SK-N-SH treated with all-trans-retinoic acid at 6 μM for 48 hours (cell line): ENCODE data around the gene SPACA9.

Experiments
- CREB5 ChIP-seq: fragments of 250-450 bp; sonication (Bioruptor Pico); IDR thresholded peaks from 2 replicates; pipeline ENCODE4 v1.5.1; 2020; ENCODE audit warnings: low read depth, mild to moderate bottlenecking, moderate library complexity
- PATZ1 ChIP-seq: fragments of 250-450 bp; sonication (Bioruptor Pico); IDR thresholded peaks from 2 replicates; pipeline ENCODE4 v1.8.0; 2020; ENCODE audit warnings: mild to moderate bottlenecking, moderate library complexity, borderline replicate concordance
- PPARA ChIP-seq: fragments of 250-450 bp; sonication (Bioruptor Pico); IDR thresholded peaks from 2 replicates; pipeline ENCODE4 v1.5.0; 2020; ENCODE audit warnings: mild to moderate bottlenecking, borderline replicate concordance
- SNAI2 ChIP-seq: fragments of 250-450 bp; sonication (Bioruptor Pico); IDR thresholded peaks from 2 replicates; pipeline ENCODE4 v1.5.0; 2020; ENCODE audit warnings: mild to moderate bottlenecking, moderate library complexity

- TF ChIP-seq SNAI2 (no peak), CREB5 (CRISPR knock-in tag) (no peak), PPARA (CRISPR knock-in tag) (no peak), PATZ1 (no peak)
These were observed 36.2 kb downstream of the SPACA9 start for GRCh38 chr9:132914924-132915323.
